ENCODE results near the gene ANKRD44.

Gene ANKRD44

DNA sequence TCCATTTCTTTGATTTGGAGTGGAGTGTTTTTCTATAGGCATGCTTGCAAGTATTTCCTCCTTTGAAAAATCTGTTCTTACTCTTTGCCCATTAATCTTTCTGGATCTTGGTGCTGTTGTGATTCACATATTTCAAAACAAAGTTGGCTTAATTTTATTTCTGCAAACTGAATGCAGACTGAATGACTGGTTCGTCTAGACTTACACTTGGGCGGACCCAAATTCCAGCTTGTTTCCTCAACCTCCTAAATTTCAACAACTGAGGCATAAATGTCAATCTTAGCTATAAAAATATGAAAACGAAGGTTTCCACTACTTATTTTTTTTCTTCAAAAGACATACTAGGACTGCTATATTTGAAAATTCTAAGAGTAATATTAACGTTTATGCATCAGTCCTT, 59.0 kb downstream of the ANKRD44 start:
- Histone ChIP-seq H3K79me2 (ENCODE audit: control insufficient read depth, low read length) (peaks cover 56% of the 10 kb centered on the region), H3K4me2 (ENCODE audit: low read length) (no peak overlapping the region)

DNA sequence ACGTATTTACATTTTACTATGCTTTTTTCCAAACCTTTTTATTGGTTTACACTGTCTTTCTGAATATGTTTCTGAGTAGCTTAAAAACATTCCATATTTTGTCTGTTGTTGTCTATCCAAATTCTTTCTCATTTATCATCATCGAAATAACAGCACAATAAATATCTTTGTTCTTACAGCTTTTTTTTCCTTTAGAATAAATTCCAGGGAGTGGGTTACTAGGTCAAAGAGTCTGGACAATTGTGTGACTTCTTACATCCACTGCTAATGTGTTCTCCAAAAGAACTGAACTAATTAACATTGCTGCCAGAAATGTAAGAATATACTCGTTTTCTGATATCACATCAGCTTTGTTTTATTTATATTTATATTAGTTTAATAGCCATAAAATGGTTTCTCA, 59.4 kb downstream of the ANKRD44 start:
- no peaks in the 10 kb centered on the region for H3K9me2 ChIP-seq (replicated peaks; ENCODE audit: control insufficient read depth, low read length)
- TF ChIP-seq EZH2phosphoT487 (IDR thresholded peaks at IDR 0.05; ENCODE audit: borderline replicate concordance, low read length) = no peak
- TF ChIP-seq, protein P1, sequence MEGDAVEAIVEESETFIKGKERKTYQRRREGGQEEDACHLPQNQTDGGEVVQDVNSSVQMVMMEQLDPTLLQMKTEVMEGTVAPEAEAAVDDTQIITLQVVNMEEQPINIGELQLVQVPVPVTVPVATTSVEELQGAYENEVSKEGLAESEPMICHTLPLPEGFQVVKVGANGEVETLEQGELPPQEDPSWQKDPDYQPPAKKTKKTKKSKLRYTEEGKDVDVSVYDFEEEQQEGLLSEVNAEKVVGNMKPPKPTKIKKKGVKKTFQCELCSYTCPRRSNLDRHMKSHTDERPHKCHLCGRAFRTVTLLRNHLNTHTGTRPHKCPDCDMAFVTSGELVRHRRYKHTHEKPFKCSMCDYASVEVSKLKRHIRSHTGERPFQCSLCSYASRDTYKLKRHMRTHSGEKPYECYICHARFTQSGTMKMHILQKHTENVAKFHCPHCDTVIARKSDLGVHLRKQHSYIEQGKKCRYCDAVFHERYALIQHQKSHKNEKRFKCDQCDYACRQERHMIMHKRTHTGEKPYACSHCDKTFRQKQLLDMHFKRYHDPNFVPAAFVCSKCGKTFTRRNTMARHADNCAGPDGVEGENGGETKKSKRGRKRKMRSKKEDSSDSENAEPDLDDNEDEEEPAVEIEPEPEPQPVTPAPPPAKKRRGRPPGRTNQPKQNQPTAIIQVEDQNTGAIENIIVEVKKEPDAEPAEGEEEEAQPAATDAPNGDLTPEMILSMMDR (IDR thresholded peaks at IDR 0.05; ENCODE audit: low read depth, low read length, poor library complexity, severe bottlenecking) = no peak
- H3K27ac ChIP-seq (ENCODE audit: low read depth, low read length) = no peak overlapping the region
- H3K4me1 ChIP-seq (ENCODE audit: control insufficient read depth, low read length) = peaks cover 27% of the 10 kb centered on the region
- no peaks in the 10 kb centered on the region for H3K9me3 ChIP-seq (ENCODE audit: control insufficient read depth, insufficient read depth, low read length)
- peaks cover 16% of the 10 kb centered on the region for H3K36me3 ChIP-seq (ENCODE audit: control insufficient read depth, low read length)
- no peaks in the 10 kb centered on the region for H4K20me1 ChIP-seq (ENCODE audit: control insufficient read depth, insufficient read depth, low read depth, low read length)
- H3K4me2 ChIP-seq (ENCODE audit: low read length) = no peak overlapping the region
- H3F3A ChIP-seq (ENCODE audit: control insufficient read depth, insufficient read depth) = peaks cover 8% of the 10 kb centered on the region
- H3K4me3 ChIP-seq (ENCODE audit: low read length) = no peak overlapping the region
- no peaks in the 10 kb centered on the region for H3K27me3 ChIP-seq (ENCODE audit: control insufficient read depth, low read length)
- H3K79me2 ChIP-seq (ENCODE audit: control insufficient read depth, low read length) = peaks cover 53% of the 10 kb centered on the region

More for the DNA sequence above, 59.0 kb downstream of the ANKRD44 start:
- Histone ChIP-seq H3K4me3 (ENCODE audit: low read length) (no peak overlapping the region), H3K9me3 (ENCODE audit: control insufficient read depth, insufficient read depth, low read length) (no peaks in the 10 kb centered on the region), H3K4me1 (ENCODE audit: control insufficient read depth, low read length) (peaks cover 31% of the 10 kb centered on the region), H3K27me3 (ENCODE audit: control insufficient read depth, low read length) (no peaks in the 10 kb centered on the region), H4K20me1 (ENCODE audit: control insufficient read depth, insufficient read depth, low read depth, low read length) (no peaks in the 10 kb centered on the region), H3F3A (ENCODE audit: control insufficient read depth, insufficient read depth) (peaks cover 12% of the 10 kb centered on the region), H3K9me2 (replicated peaks; ENCODE audit: control insufficient read depth, low read length) (no peaks in the 10 kb centered on the region), H3K36me3 (ENCODE audit: control insufficient read depth, low read length) (peaks cover 18% of the 10 kb centered on the region), H3K27ac (ENCODE audit: low read depth, low read length) (no peak overlapping the region)
- TF ChIP-seq, protein P1 (IDR thresholded peaks at IDR 0.05; ENCODE audit: low read depth, low read length, poor library complexity, severe bottlenecking) = no peak
- TF ChIP-seq EZH2phosphoT487 (IDR thresholded peaks at IDR 0.05; ENCODE audit: borderline replicate concordance, low read length) = no peak

DNA sequence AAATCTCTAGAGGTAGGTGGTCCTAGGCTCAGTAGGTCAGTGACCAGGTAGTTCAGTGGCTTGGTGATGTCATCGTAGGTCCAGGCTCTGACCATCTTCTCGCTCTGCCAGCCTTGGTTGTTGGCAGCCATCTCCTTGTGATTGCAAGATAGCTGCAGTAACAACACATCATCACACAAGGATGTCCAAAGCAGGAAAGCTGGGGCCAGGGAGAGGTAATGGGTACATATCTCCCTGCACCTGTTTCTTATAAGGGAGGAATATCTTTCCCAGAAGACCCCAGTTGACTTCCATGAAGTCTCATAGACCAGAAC, 60.5 kb downstream of the ANKRD44 start:
- no peaks in the 10 kb centered on the region for H3K27me3 ChIP-seq (ENCODE audit: control insufficient read depth, low read length)

More for the DNA sequence above, 60.5 kb downstream of the ANKRD44 start:
- peaks cover 4% of the 10 kb centered on the region; the same call in 1 of the 2 replicates for H3F3A ChIP-seq (ENCODE audit: control insufficient read depth, insufficient read depth)
- no peaks in the 10 kb centered on the region for H3K9me3 ChIP-seq (ENCODE audit: control insufficient read depth, insufficient read depth, low read length)
- peaks cover 15% of the 10 kb centered on the region for H3K4me1 ChIP-seq (ENCODE audit: control insufficient read depth, low read length)
- H3K9me2 ChIP-seq (replicated peaks; ENCODE audit: control insufficient read depth, low read length) = no peaks in the 10 kb centered on the region
- no peaks in the 10 kb centered on the region for H4K20me1 ChIP-seq (ENCODE audit: control insufficient read depth, insufficient read depth, low read depth, low read length)
- TF ChIP-seq, protein P1 (IDR thresholded peaks at IDR 0.05; ENCODE audit: low read depth, low read length, poor library complexity, severe bottlenecking) = no peak
- no peak for TF ChIP-seq EZH2phosphoT487 (IDR thresholded peaks at IDR 0.05; ENCODE audit: borderline replicate concordance, low read length)
- no peak overlapping the region for H3K27ac ChIP-seq (ENCODE audit: low read depth, low read length)
- H3K4me2 ChIP-seq (ENCODE audit: low read length) = no peak overlapping the region
- peaks cover 46% of the 10 kb centered on the region for H3K79me2 ChIP-seq (ENCODE audit: control insufficient read depth, low read length)
- peaks cover 14% of the 10 kb centered on the region for H3K36me3 ChIP-seq (ENCODE audit: control insufficient read depth, low read length)
- H3K4me3 ChIP-seq (ENCODE audit: low read length) = no peak overlapping the region

All from DOHH2 (cell line).